Measurements from ENCODE around the gene PLXNB2. TPM values are rescaled to one million over a fixed set of nuclear protein-coding genes. Genes with fewer than 3 reads are reported as not detected.

PLXNB2 gene
- total RNA-seq, 1 experiment from 2014 or later, result 236 TPM

DNA sequence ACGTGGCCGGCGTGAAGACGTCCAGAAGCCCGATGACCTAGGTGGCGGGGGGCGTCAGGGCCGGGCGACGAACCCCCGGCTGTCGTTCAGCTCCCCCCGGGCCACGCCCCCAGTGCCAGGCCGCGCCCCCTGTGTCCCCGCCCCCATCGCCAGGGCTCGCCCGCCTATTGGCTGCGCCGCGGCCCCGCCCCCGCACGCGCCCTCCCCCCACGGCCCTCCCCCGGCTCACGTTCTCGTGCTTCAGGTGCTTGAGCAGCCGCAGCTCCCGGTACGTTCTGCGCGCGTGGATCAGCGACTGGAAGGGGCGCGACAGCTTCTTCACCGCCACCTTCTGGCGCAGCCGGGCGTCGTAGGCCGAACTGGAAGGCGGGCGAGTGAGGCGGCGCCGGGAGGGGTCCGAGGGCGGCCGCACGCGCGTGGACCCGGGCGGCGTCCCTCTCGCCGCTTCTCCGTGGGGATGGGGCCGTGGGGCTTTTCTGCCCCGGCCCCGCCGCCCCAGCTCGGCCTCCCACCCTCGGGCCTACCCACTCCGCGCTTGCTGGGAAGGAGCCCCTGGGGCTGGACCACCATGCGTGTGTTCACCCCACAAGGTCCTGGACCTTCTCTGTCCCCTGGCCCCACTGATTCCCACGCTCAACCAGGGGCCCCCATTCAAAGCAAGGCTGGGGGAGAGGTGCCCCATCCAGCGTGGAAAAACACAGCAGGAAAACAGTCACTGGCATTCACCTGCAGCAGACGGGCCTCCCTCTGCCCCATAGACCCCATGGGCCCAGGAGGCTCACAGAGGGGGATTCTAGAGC lies 39.7 kb downstream of the PLXNB2 start:
- H3K4me1 ChIP-seq (ENCODE audit: control insufficient read depth in 1 of 2, insufficient read depth in 2 of 2, low read length in 2 of 2), result peaks cover 34 to 48% of the 10 kb centered on the region in 2 experiments
- no peak overlapping the region for H3K4me2 ChIP-seq (ENCODE audit: low read length)
- BruUV-seq (replicated peaks), result no TSS peak

More for the DNA sequence above, 39.7 kb downstream of the PLXNB2 start:
- no peaks in the 10 kb centered on the region for H3K27me3 ChIP-seq (ENCODE audit: insufficient read depth, low read length)
- peak overlapping the region; percentile 51; the same call in 1 of the 2 replicates for H3K27ac ChIP-seq (ENCODE audit: low read depth, low read length)
- H3K36me3 ChIP-seq (ENCODE audit: control insufficient read depth in 1 of 2, insufficient read depth in 2 of 2, low read length in 2 of 2), result no peaks in the 10 kb centered on the region
- no peaks in the 10 kb centered on the region for H4K20me1 ChIP-seq (ENCODE audit: insufficient read depth)
- ChIA-PET RAD21 (ENCODE audit: low non-redundant PET in 1 of 2, low total read pairs in 2 of 2, uncharacterized antibody in 2 of 2, unreplicated experiment in 2 of 2) (no interaction called here), POLR2A (no interaction called here), CTCF (no interaction called here)
- ATAC-seq, result no peak
- H3K4me3 ChIP-seq (replicated peaks in 1 of 2; ENCODE audit: low read depth in 1 of 2, low read length in 2 of 2), result no peak overlapping the region
- H3K9me3 ChIP-seq (ENCODE audit: control insufficient read depth in 1 of 2, insufficient read depth in 1 of 2, low read depth in 1 of 2, low read length in 2 of 2), result no peaks in the 10 kb centered on the region
- DNase-seq (ENCODE audit: low read depth, low spot score), result no peak
- no peaks in the 10 kb centered on the region for H3K9me2 ChIP-seq (ENCODE audit: insufficient read depth)
- no peak overlapping the region for H2AFZ ChIP-seq (ENCODE audit: low read depth, low read length, poor library complexity, severe bottlenecking)
- TF ChIP-seq ATF3 (IDR thresholded peaks at IDR 0.05), result no peak
- TF ChIP-seq SP1 (IDR thresholded peaks at IDR 0.05; ENCODE audit: low read depth), result no peak
- TF ChIP-seq EZH2phosphoT487 (IDR thresholded peaks at IDR 0.05; ENCODE audit: borderline replicate concordance), result no peak
- no peak for TF ChIP-seq POLR2A (IDR thresholded peaks at IDR 0.05; ENCODE audit: borderline replicate concordance, extremely low read depth, insufficient read depth, insufficient read length)
- TF ChIP-seq, protein P1, sequence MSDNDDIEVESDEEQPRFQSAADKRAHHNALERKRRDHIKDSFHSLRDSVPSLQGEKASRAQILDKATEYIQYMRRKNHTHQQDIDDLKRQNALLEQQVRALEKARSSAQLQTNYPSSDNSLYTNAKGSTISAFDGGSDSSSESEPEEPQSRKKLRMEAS (IDR thresholded peaks at IDR 0.05), result no peak
- no peak for TF ChIP-seq YY1 (IDR thresholded peaks at IDR 0.05; ENCODE audit: extremely low read depth, insufficient replicate concordance, low read depth, low read length)
- TF ChIP-seq SIN3A (IDR thresholded peaks at IDR 0.05; ENCODE audit: low read depth), result no peak
- no peak for TF ChIP-seq JUND (IDR thresholded peaks at IDR 0.05)
- no peak for TF ChIP-seq ZFX (IDR thresholded peaks at IDR 0.05)
- no peak for TF ChIP-seq EGR1 (IDR thresholded peaks at IDR 0.05; ENCODE audit: low read depth)
- no peak for TF ChIP-seq TCF7L2 (IDR thresholded peaks at IDR 0.05; ENCODE audit: borderline replicate concordance, extremely low read depth, insufficient read depth, insufficient read length)
- no peak for TF ChIP-seq EZH2 (IDR thresholded peaks at IDR 0.05)
- TF ChIP-seq, protein P2, sequence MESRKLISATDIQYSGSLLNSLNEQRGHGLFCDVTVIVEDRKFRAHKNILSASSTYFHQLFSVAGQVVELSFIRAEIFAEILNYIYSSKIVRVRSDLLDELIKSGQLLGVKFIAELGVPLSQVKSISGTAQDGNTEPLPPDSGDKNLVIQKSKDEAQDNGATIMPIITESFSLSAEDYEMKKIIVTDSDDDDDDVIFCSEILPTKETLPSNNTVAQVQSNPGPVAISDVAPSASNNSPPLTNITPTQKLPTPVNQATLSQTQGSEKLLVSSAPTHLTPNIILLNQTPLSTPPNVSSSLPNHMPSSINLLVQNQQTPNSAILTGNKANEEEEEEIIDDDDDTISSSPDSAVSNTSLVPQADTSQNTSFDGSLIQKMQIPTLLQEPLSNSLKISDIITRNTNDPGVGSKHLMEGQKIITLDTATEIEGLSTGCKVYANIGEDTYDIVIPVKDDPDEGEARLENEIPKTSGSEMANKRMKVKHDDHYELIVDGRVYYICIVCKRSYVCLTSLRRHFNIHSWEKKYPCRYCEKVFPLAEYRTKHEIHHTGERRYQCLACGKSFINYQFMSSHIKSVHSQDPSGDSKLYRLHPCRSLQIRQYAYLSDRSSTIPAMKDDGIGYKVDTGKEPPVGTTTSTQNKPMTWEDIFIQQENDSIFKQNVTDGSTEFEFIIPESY (IDR thresholded peaks at IDR 0.05; ENCODE audit: extremely low read depth, insufficient replicate concordance, low read length), result no peak
- TF ChIP-seq CBX3 (IDR thresholded peaks at IDR 0.05; ENCODE audit: low read depth), result no peak
- no peak for TF ChIP-seq FOSL1 (IDR thresholded peaks at IDR 0.05; ENCODE audit: low read depth)
- TF ChIP-seq RAD21 (IDR thresholded peaks at IDR 0.05; ENCODE audit: low read depth), result no peak
- no peak for TF ChIP-seq POLR2AphosphoS5 (IDR thresholded peaks at IDR 0.05; ENCODE audit: low read depth, low read length)
- no peak for TF ChIP-seq ZNF274 (IDR thresholded peaks at IDR 0.05; ENCODE audit: low read depth, low read length)
- TF ChIP-seq ELF1 (IDR thresholded peaks at IDR 0.05; ENCODE audit: borderline replicate concordance, low read depth), result no peak
- TF ChIP-seq, protein P3, sequence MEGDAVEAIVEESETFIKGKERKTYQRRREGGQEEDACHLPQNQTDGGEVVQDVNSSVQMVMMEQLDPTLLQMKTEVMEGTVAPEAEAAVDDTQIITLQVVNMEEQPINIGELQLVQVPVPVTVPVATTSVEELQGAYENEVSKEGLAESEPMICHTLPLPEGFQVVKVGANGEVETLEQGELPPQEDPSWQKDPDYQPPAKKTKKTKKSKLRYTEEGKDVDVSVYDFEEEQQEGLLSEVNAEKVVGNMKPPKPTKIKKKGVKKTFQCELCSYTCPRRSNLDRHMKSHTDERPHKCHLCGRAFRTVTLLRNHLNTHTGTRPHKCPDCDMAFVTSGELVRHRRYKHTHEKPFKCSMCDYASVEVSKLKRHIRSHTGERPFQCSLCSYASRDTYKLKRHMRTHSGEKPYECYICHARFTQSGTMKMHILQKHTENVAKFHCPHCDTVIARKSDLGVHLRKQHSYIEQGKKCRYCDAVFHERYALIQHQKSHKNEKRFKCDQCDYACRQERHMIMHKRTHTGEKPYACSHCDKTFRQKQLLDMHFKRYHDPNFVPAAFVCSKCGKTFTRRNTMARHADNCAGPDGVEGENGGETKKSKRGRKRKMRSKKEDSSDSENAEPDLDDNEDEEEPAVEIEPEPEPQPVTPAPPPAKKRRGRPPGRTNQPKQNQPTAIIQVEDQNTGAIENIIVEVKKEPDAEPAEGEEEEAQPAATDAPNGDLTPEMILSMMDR (IDR thresholded peaks at IDR 0.05 in 2 of 3, conservative IDR thresholded peaks at IDR 0.05 in 1 of 3; ENCODE audit: borderline replicate concordance in 1 of 3, insufficient read depth in 1 of 3, low read depth in 2 of 3, low read length in 2 of 3), result no peak
- no peak overlapping the region for H3K9ac ChIP-seq (ENCODE audit: low read length)
- intact Hi-C loops (cut with micrococcal nuclease), result no loop called here
- no peaks in the 10 kb centered on the region for H3K79me2 ChIP-seq (ENCODE audit: insufficient read depth, low read length)
